T-helper 2 cell (primary cell): ENCODE data around the gene RBBP7.

Source experiments
- DNase-seq, 5 experiments: peaks; one replicate each; pipeline versions ENCODE4 v3.0.0 to v3.0.0-alpha.2; 2012 to 2022

Gene RBBP7

GRCh38 chrX:16825264-16826035 is 44.7 kb downstream of the RBBP7 start:
- peak in 1 of 5 experiments; percentile 45 for DNase-seq

GRCh38 chrX:16822723-16823122 is 47.4 kb downstream of the RBBP7 start:
- DNase-seq = peak in 1 of 5 experiments; percentile 70

- DNase-seq = no peak
Measured at GRCh38 chrX:16819634-16820033, 50.5 kb downstream of the RBBP7 start.

GRCh38 chrX:16814597-16814996 is 55.6 kb downstream of the RBBP7 start:
- DNase-seq = no peak

GRCh38 chrX:16807976-16808542 is 62.1 kb downstream of the RBBP7 start:
- no peak for DNase-seq

GRCh38 chrX:16807548-16807947 is 62.6 kb downstream of the RBBP7 start:
- no peak for DNase-seq

- DNase-seq = no peak
Measured at GRCh38 chrX:16804923-16805464, 65.2 kb downstream of the RBBP7 start.

- no peak for DNase-seq
Measured at GRCh38 chrX:16797841-16798240, 72.3 kb downstream of the RBBP7 start.

- DNase-seq = no peak
Measured at GRCh38 chrX:16797358-16797757, 72.8 kb downstream of the RBBP7 start.

- DNase-seq = no peak
Measured at GRCh38 chrX:16796298-16796697, 73.9 kb downstream of the RBBP7 start.
